ENCODE data around the gene MYH8. TPM values are rescaled to one million over a fixed set of nuclear protein-coding genes. Genes with fewer than 3 reads are reported as not detected.

Gene MYH8
- total and polyA plus RNA-seq, 2 of the 13 experiments (the other 11 are each of a cell fraction or from before 2014, with no cell fraction given): not detected

GRCh38 chr17:10447026-10447931 lies 25.5 kb upstream of the MYH8 start (continued):
- TF ChIP-seq PHF5A (CRISPR knock-in tag; IDR thresholded peaks at IDR 0.05; ENCODE audit: low read depth, unreplicated experiment) (no peak), GABPA (IDR thresholded peaks at IDR 0.05; ENCODE audit: low read depth, low read length) (no peak), GABPA (CRISPR knock-in tag; IDR thresholded peaks at IDR 0.05; ENCODE audit: low read depth) (peak; percentile 72; the same call in 1 of the 2 replicates), HNF4G (IDR thresholded peaks at IDR 0.05; ENCODE audit: borderline replicate concordance, low read depth, low read length) (peak; percentile 35; the same call in 1 of the 2 replicates), HNF4G (CRISPR knock-in tag; IDR thresholded peaks at IDR 0.05; ENCODE audit: borderline replicate concordance, low read depth) (no peak), ATF4 (CRISPR knock-in tag; IDR thresholded peaks at IDR 0.05) (peak in 1 of 2 experiments; percentile 83; a peak in 1 of 4 replicates), ZNF589 (CRISPR knock-in tag; conservative IDR thresholded peaks at IDR 0.05) (no peak), ZNF205 (CRISPR knock-in tag; IDR thresholded peaks at IDR 0.05) (peak; percentile 77), JUNB (CRISPR knock-in tag; IDR thresholded peaks at IDR 0.05; ENCODE audit: borderline replicate concordance) (no peak), ZNF549 (CRISPR knock-in tag; IDR thresholded peaks at IDR 0.05) (no peak), HNRNPK (IDR thresholded peaks at IDR 0.05; ENCODE audit: low read depth, low read length, poor library complexity, severe bottlenecking) (no peak), NFYC (CRISPR knock-in tag; IDR thresholded peaks at IDR 0.05) (no peak), ZNF839 (CRISPR knock-in tag; IDR thresholded peaks at IDR 0.05; ENCODE audit: borderline replicate concordance) (no peak), MIER2 (CRISPR knock-in tag; IDR thresholded peaks at IDR 0.05) (no peak), ZMYM4 (CRISPR knock-in tag; IDR thresholded peaks at IDR 0.05) (peak; percentile 60), DZIP1 (CRISPR knock-in tag; IDR thresholded peaks at IDR 0.05) (no peak), RARA (CRISPR knock-in tag; IDR thresholded peaks at IDR 0.05) (peak; percentile 63), KAT2B (IDR thresholded peaks at IDR 0.05; ENCODE audit: borderline replicate concordance, low read depth, low read length) (no peak), TARDBP (CRISPR knock-in tag; IDR thresholded peaks at IDR 0.05) (no peak), NCOR1 (IDR thresholded peaks at IDR 0.05; ENCODE audit: borderline replicate concordance, low read length) (peak; percentile 89; the same call in 1 of the 2 replicates), GATAD1 (CRISPR knock-in tag; IDR thresholded peaks at IDR 0.05) (no peak), ZNF576 (CRISPR knock-in tag; IDR thresholded peaks at IDR 0.05) (no peak), MNT (IDR thresholded peaks at IDR 0.05) (no peak), SP1 (IDR thresholded peaks at IDR 0.05) (no peak), SP1 (CRISPR knock-in tag; IDR thresholded peaks at IDR 0.05) (no peak), ATF3 (CRISPR knock-in tag; IDR thresholded peaks at IDR 0.05) (no peak; the same call in 1 of the 2 replicates)

Measured in HepG2 (cell line).